Measurements from ENCODE around the gene SKOR1. TPM values are rescaled to one million over a fixed set of nuclear protein-coding genes. Genes with fewer than 3 reads are reported as not detected.
A peak's percentile ranks its signal among the peaks of the same experiment; 100 is the strongest.

The SKOR1 gene
- total RNA-seq, 2 experiments from 2014 or later = 1.0 to 1.5 TPM

DNA sequence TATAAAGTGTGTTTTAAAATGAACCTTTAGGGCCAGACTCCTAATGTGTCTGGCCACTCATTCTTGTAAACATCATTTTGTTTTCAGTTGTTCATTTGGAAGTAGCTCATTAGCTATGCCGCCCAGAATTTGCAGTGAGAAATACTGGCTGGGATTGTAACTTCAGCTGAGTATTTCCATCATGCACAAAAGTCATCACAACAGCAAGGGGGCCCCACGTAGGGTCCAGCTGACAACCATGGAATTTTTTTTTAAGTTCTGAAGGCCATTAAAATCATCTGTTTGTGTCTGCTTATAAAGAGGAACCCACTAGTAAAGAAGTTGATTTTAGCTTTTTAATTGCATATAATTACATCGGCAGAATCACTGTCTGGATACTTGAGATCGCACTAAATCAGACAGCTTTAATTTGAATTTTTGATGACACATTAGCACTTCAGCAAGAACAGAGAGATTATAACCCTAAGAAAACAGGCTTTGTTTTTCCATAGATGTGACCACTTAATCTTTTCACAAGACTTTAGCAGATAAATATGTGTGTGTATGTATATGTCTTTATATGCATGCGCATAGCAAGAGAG, 46.3 kb upstream of the SKOR1 start:
- Histone ChIP-seq H3K4me2 (ENCODE audit: low read length) (no peak overlapping the region), H3K4me1 (ENCODE audit: insufficient read depth, low read length, poor library complexity, severe bottlenecking) (peaks cover 59% of the 10 kb centered on the region), H3K36me3 (ENCODE audit: insufficient read depth, low read length) (no peaks in the 10 kb centered on the region), H3K9me3 (ENCODE audit: low read length) (no peaks in the 10 kb centered on the region), H3K27ac (ENCODE audit: low read depth, low read length, poor library complexity, severe bottlenecking) (no peak overlapping the region), H3K9me2 (ENCODE audit: insufficient read depth, low read length) (no peaks in the 10 kb centered on the region), H3K4me3 (ENCODE audit: low read depth, low read length, poor library complexity, severe bottlenecking) (no peak overlapping the region), H3K79me2 (ENCODE audit: insufficient read depth, low read depth, low read length) (no peaks in the 10 kb centered on the region), H2AFZ (ENCODE audit: low read length) (no peak overlapping the region), H4K20me1 (ENCODE audit: insufficient read depth, low read length) (no peaks in the 10 kb centered on the region)
- intact Hi-C loops (cut with micrococcal nuclease; ENCODE audit: unreplicated experiment) = no loop called here
- DNase-seq (ENCODE audit: low spot score) = no peak
- TF ChIP-seq, protein P1, sequence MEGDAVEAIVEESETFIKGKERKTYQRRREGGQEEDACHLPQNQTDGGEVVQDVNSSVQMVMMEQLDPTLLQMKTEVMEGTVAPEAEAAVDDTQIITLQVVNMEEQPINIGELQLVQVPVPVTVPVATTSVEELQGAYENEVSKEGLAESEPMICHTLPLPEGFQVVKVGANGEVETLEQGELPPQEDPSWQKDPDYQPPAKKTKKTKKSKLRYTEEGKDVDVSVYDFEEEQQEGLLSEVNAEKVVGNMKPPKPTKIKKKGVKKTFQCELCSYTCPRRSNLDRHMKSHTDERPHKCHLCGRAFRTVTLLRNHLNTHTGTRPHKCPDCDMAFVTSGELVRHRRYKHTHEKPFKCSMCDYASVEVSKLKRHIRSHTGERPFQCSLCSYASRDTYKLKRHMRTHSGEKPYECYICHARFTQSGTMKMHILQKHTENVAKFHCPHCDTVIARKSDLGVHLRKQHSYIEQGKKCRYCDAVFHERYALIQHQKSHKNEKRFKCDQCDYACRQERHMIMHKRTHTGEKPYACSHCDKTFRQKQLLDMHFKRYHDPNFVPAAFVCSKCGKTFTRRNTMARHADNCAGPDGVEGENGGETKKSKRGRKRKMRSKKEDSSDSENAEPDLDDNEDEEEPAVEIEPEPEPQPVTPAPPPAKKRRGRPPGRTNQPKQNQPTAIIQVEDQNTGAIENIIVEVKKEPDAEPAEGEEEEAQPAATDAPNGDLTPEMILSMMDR (conservative IDR thresholded peaks at IDR 0.05; ENCODE audit: low read length) = no peak
- TF ChIP-seq EZH2phosphoT487 (IDR thresholded peaks at IDR 0.05; ENCODE audit: borderline replicate concordance, low read depth, low read length) = no peak
- CTCF ChIA-PET (ENCODE audit: unreplicated experiment) = interaction anchor here (1.0 kb wide), 1 partner anchor 13 kb away, joined by 3 read pairs; no protein-coding TSS in a partner anchor
- POLR2A ChIA-PET = interaction anchor here (0.8 kb wide), 1 partner anchor 14 kb away, joined by 6 read pairs; no protein-coding TSS in a partner anchor
- no TSS peak for BruUV-seq (replicated peaks)

DNA sequence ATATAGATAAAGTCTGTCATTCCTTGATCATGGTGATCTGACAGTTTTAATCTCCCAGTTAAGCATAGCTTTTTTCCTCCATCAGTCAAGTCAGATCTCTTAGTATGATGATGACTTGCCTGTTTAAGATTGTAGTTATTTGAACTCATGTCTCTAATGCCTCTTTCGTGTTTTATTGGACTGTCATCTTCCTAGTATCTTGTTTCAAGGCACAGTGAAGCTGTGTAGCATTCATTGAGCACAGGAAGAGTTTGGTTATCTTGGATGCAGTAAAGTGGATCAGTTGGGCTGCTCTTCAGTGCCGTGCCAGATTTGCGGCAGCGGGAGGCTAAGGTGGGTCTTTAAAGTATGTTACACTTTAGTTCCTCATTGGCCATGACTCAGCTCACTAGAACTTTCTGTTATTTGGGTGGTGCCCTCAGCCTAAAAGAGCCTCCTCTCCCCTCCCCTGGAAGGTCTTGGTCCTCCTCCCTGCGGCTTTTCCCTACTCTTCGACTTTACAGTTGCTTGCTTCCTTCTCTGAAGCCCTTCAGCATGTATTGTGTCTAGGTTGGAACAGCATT, 45.7 kb upstream of the SKOR1 start:
- no peak overlapping the region for H3K27ac ChIP-seq (ENCODE audit: low read depth, low read length, poor library complexity, severe bottlenecking)
- CTCF ChIA-PET (ENCODE audit: unreplicated experiment) = no interaction called here
- BruUV-seq (replicated peaks) = no TSS peak
- peaks cover 63% of the 10 kb centered on the region for H3K4me1 ChIP-seq (ENCODE audit: insufficient read depth, low read length, poor library complexity, severe bottlenecking)
- no peaks in the 10 kb centered on the region for H3K9me2 ChIP-seq (ENCODE audit: insufficient read depth, low read length)
- POLR2A ChIA-PET = interaction anchor here (0.7 to 1.9 kb wide), 3 partner anchors 13 to 57 kb away, joined by 4 to 6 read pairs (median 6); no protein-coding TSS in a partner anchor
- intact Hi-C loops (cut with micrococcal nuclease; ENCODE audit: unreplicated experiment) = loop anchor here (5.0 to 10.0 kb wide), 6 partner anchors 257 to 697 kb away; partner anchors contain the start of genes C15orf61, CLN6, FEM1B and PIAS1
- no peaks in the 10 kb centered on the region for H3K9me3 ChIP-seq (ENCODE audit: low read length)
- H3K79me2 ChIP-seq (ENCODE audit: insufficient read depth, low read depth, low read length) = no peaks in the 10 kb centered on the region
- no peak overlapping the region for H3K4me3 ChIP-seq (ENCODE audit: low read depth, low read length, poor library complexity, severe bottlenecking)
- TF ChIP-seq, protein P1 (conservative IDR thresholded peaks at IDR 0.05; ENCODE audit: low read length) = no peak
- no peaks in the 10 kb centered on the region for H4K20me1 ChIP-seq (ENCODE audit: insufficient read depth, low read length)
- DNase-seq (ENCODE audit: low spot score) = no peak
- H3K36me3 ChIP-seq (ENCODE audit: insufficient read depth, low read length) = no peaks in the 10 kb centered on the region
- no peak overlapping the region for H2AFZ ChIP-seq (ENCODE audit: low read length)
- H3K4me2 ChIP-seq (ENCODE audit: low read length) = no peak overlapping the region

DNA sequence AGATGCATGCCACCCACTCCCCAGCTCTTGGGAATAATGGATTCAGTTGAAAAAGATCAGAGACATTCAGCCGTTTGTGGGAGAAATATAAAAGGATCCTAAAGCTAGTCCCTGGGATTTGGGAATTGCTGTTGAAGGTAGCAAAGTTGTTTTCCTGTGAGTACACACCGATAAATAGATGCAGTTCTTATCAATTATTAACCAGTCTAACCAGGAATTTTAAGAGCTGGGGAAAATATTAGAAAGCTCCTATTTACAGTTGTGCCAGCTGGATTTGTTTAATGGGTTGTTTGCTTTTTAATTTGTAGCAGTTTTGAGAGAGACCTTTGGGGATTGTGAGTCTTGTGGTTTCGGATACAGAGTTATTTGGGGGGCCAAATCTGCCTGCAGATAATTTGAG, 44.2 kb upstream of the SKOR1 start:
- Histone ChIP-seq H4K20me1 (ENCODE audit: insufficient read depth, low read length) (no peaks in the 10 kb centered on the region), H3K9me2 (ENCODE audit: insufficient read depth, low read length) (no peaks in the 10 kb centered on the region), H3K4me2 (ENCODE audit: low read length) (peak overlapping the region; percentile 90), H3K9me3 (ENCODE audit: low read length) (no peaks in the 10 kb centered on the region), H3K27ac (ENCODE audit: low read depth, low read length, poor library complexity, severe bottlenecking) (peak overlapping the region; percentile 96), H3K36me3 (ENCODE audit: insufficient read depth, low read length) (no peaks in the 10 kb centered on the region), H2AFZ (ENCODE audit: low read length) (peak overlapping the region; percentile 35; the same call in 1 of the 2 replicates), H3K79me2 (ENCODE audit: insufficient read depth, low read depth, low read length) (no peaks in the 10 kb centered on the region), H3K4me3 (ENCODE audit: low read depth, low read length, poor library complexity, severe bottlenecking) (peak overlapping the region; percentile 68), H3K4me1 (ENCODE audit: insufficient read depth, low read length, poor library complexity, severe bottlenecking) (peaks cover 77% of the 10 kb centered on the region)
- TF ChIP-seq, protein P1 (conservative IDR thresholded peaks at IDR 0.05; ENCODE audit: low read length) = no peak
- TF ChIP-seq EZH2phosphoT487 (IDR thresholded peaks at IDR 0.05; ENCODE audit: borderline replicate concordance, low read depth, low read length) = no peak
- ChIA-PET POLR2A (interaction anchor here (0.6 to 1.9 kb wide), 8 partner anchors 10 to 701 kb away, joined by 3 to 6 read pairs (median 4); no protein-coding TSS in a partner anchor), CTCF (ENCODE audit: unreplicated experiment) (no interaction called here)
- no TSS peak for BruUV-seq (replicated peaks)
- DNase-seq (ENCODE audit: low spot score) = no peak
- intact Hi-C loops (cut with micrococcal nuclease; ENCODE audit: unreplicated experiment) = loop anchor here (5.0 to 10.0 kb wide), 6 partner anchors 259 to 699 kb away; partner anchors contain the start of genes C15orf61, CLN6, FEM1B and PIAS1

Data from OCI-LY7 (cell line).